Measurements from ENCODE around the gene SDK1. TPM values are rescaled to one million over a fixed set of nuclear protein-coding genes. Genes with fewer than 3 reads are reported as not detected.

SDK1 gene
- total and polyA plus RNA-seq, 2 of the 8 experiments (the other 6 are each of a cell fraction or from before 2014, with no cell fraction given): 3.3 to 7.2 TPM

DNA sequence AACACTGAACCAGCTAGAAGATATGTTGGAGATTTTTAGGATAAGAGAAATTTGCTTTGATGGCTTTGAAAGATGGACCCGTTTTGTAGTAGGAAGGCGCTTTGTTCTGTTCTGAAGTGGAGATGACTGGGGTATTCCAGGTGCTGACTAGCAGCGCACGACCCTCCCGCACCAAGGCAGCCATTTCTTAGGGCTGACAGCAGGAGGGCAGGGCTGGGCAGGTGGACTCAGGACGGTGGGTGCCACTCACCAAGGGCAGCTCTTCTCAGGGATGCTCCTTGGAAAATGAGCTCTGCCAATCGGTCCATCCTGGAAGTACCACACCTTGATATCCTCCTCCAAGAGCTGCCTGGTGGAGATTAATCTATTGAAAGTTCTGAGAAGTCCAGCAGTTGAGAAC lies 917.4 kb downstream of the SDK1 start (continued):
- TF ChIP-seq RNF2 (IDR thresholded peaks at IDR 0.05; ENCODE audit: borderline replicate concordance, low read depth, low read length, missing control alignments, poor library complexity, severe bottlenecking): no peak
- TF ChIP-seq TCF12 (IDR thresholded peaks at IDR 0.05; ENCODE audit: low read depth, low read length): no peak
- TF ChIP-seq SIN3A (conservative IDR thresholded peaks at IDR 0.05 in 1 of 2, IDR thresholded peaks at IDR 0.05 in 1 of 2; ENCODE audit: low read depth in 1 of 2, low read length in 2 of 2): no peak
- TF ChIP-seq KDM1A (IDR thresholded peaks at IDR 0.05; ENCODE audit: borderline replicate concordance, low read length): no peak
- no peak for TF ChIP-seq EZH2 (IDR thresholded peaks at IDR 0.05; ENCODE audit: low read depth, low read length, severe bottlenecking)
- TF ChIP-seq EP300 (IDR thresholded peaks at IDR 0.05; ENCODE audit: borderline replicate concordance in 1 of 2, low read depth in 2 of 2, low read length in 2 of 2): no peak
